Thymus (tissue), 11 donors: ENCODE results near the gene PTHLH. TPM values are rescaled to one million over a fixed set of nuclear protein-coding genes. Genes with fewer than 3 reads are reported as not detected.

ENCODE experiments used
- DNase-seq, 9 donors: peaks; one replicate each; pipeline ENCODE4 v3.0.0-alpha.2; 2013; ENCODE audit warnings: low spot score in 9 of 9, low read depth in 6 of 9, missing footprints in 1 of 9
- H3K27ac ChIP-seq, 2 donors: one replicate each; pipeline ENCODE4 v1.5.1; 2013; ENCODE audit warnings: control low read depth in 1 of 2, low read depth in 1 of 2, low read length in 1 of 2, mild to moderate bottlenecking in 1 of 2, moderate library complexity in 1 of 2
- H3K27me3 ChIP-seq, 2 donors: one replicate each; pipeline ENCODE4 v1.5.1; 2013; ENCODE audit warnings: low read length in 1 of 2; ENCODE audit not compliant: control insufficient read depth in 2 of 2, insufficient read depth in 1 of 2
- H3K36me3 ChIP-seq, 2 donors: one replicate each; pipeline ENCODE4 v1.5.1; 2013; ENCODE audit warnings: low read length in 1 of 2, mild to moderate bottlenecking in 1 of 2, moderate library complexity in 1 of 2; ENCODE audit not compliant: control insufficient read depth in 2 of 2, insufficient read depth in 2 of 2
- H3K4me1 ChIP-seq, 2 donors: one replicate each; pipeline ENCODE4 v1.5.1; 2013; ENCODE audit warnings: low read length in 2 of 2; ENCODE audit not compliant: control insufficient read depth in 2 of 2, insufficient read depth in 2 of 2
- H3K4me3 ChIP-seq, 2 donors: one replicate each; pipeline ENCODE4 v1.5.1; 2013; ENCODE audit warnings: low read length in 2 of 2, control low read depth in 1 of 2, mild to moderate bottlenecking in 1 of 2
- H3K9me3 ChIP-seq, 2 donors: one replicate each; pipeline ENCODE4 v1.5.1; 2013; ENCODE audit warnings: low read length in 1 of 2, mild to moderate bottlenecking in 1 of 2; ENCODE audit not compliant: control insufficient read depth in 2 of 2, insufficient read depth in 1 of 2
- WGBS: extraction: QIAGEN DNeasy Blood & Tissue Kit; methylation state at CpG from one replicate; pipeline ENCODE4 v1.1.7; 2013; 5-methylcytosine and 5-hydroxymethylcytosine counted together
- polyA plus RNA-seq: library from polyadenylated mRNA; stranded (reverse); fragments of 200-250 nt; gene quantifications from one replicate; pipeline ENCODE4 v1.2.3, GENCODE V29; 2013
- total RNA-seq: library from RNA; stranded (reverse); fragments of 120-200 nt; gene quantifications from one replicate; pipeline ENCODE4 v1.2.4, GENCODE V29; 2013
- donor health status: healthy.

The PTHLH gene
- total and polyA plus RNA-seq, 2 donors, result 0.30 to 0.57 TPM

GRCh38 chr12:27957366-27957765, 15.2 kb downstream of the PTHLH start:
- Histone ChIP-seq H3K27ac (no peak overlapping the region), H3K4me3 (no peak overlapping the region), H3K9me3 (no peaks in the 10 kb centered on the region), H3K4me1 (no peaks in the 10 kb centered on the region), H3K36me3 (no peaks in the 10 kb centered on the region), H3K27me3 (no peaks in the 10 kb centered on the region)
- no peak for DNase-seq
- 87% methylated on average over 3 of the region's 3 CpGs for WGBS

GRCh38 chr12:27953817-27954216, 18.7 kb downstream of the PTHLH start:
- Histone ChIP-seq H3K9me3 (no peaks in the 10 kb centered on the region), H3K27me3 (no peaks in the 10 kb centered on the region), H3K4me3 (no peak overlapping the region), H3K36me3 (no peaks in the 10 kb centered on the region), H3K4me1 (no peaks in the 10 kb centered on the region), H3K27ac (no peak overlapping the region)
- DNase-seq, result no peak
- 91% methylated on average over 3 of the region's 3 CpGs for WGBS

- WGBS, result 91% methylated on average over 4 of the region's 4 CpGs
- no peaks in the 10 kb centered on the region for H3K27me3 ChIP-seq
- no peak overlapping the region for H3K4me3 ChIP-seq
- no peaks in the 10 kb centered on the region for H3K9me3 ChIP-seq
- H3K4me1 ChIP-seq, result no peaks in the 10 kb centered on the region
- DNase-seq, result no peak
- H3K36me3 ChIP-seq, result no peaks in the 10 kb centered on the region
- H3K27ac ChIP-seq, result no peak overlapping the region
Measured at GRCh38 chr12:27953348-27953747, 19.2 kb downstream of the PTHLH start.

- no peaks in the 10 kb centered on the region for H3K4me1 ChIP-seq
- no peaks in the 10 kb centered on the region for H3K36me3 ChIP-seq
- no peaks in the 10 kb centered on the region for H3K27me3 ChIP-seq
- no peak for DNase-seq
- no peak overlapping the region for H3K4me3 ChIP-seq
- 84% methylated on average over 5 of the region's 5 CpGs for WGBS
- no peaks in the 10 kb centered on the region for H3K9me3 ChIP-seq
- H3K27ac ChIP-seq, result no peak overlapping the region
Measured at GRCh38 chr12:27952510-27952909, 20.0 kb downstream of the PTHLH start.

- Histone ChIP-seq H3K36me3 (no peaks in the 10 kb centered on the region), H3K4me3 (no peak overlapping the region), H3K27me3 (no peaks in the 10 kb centered on the region), H3K9me3 (no peaks in the 10 kb centered on the region), H3K27ac (no peak overlapping the region), H3K4me1 (no peaks in the 10 kb centered on the region)
- DNase-seq, result no peak
- WGBS, result 76% methylated on average over 7 of the region's 7 CpGs
Measured at GRCh38 chr12:27951898-27952297, 20.6 kb downstream of the PTHLH start.

- H3K9me3 ChIP-seq, result no peaks in the 10 kb centered on the region
- no peak overlapping the region for H3K4me3 ChIP-seq
- H3K27ac ChIP-seq, result no peak overlapping the region
- no peaks in the 10 kb centered on the region for H3K27me3 ChIP-seq
- H3K36me3 ChIP-seq, result no peaks in the 10 kb centered on the region
- 93% methylated on average over 1 of the region's 1 CpG for WGBS
- DNase-seq, result no peak
- no peaks in the 10 kb centered on the region for H3K4me1 ChIP-seq
Measured at GRCh38 chr12:27946421-27946820, 26.1 kb downstream of the PTHLH start.

GRCh38 chr12:27940756-27941402, 31.7 kb downstream of the PTHLH start:
- Histone ChIP-seq H3K36me3 (no peaks in the 10 kb centered on the region), H3K9me3 (no peaks in the 10 kb centered on the region), H3K4me1 (no peaks in the 10 kb centered on the region), H3K27ac (no peak overlapping the region), H3K4me3 (no peak overlapping the region), H3K27me3 (no peaks in the 10 kb centered on the region)
- WGBS, result 52% methylated on average over 4 of the region's 4 CpGs
- peak; percentile 14 to 73 (median 49) for DNase-seq

GRCh38 chr12:27940245-27940644, 32.3 kb downstream of the PTHLH start:
- H3K27ac ChIP-seq, result no peak overlapping the region
- no peaks in the 10 kb centered on the region for H3K36me3 ChIP-seq
- 98% methylated on average over 4 of the region's 4 CpGs for WGBS
- no peaks in the 10 kb centered on the region for H3K27me3 ChIP-seq
- H3K9me3 ChIP-seq, result no peaks in the 10 kb centered on the region
- H3K4me1 ChIP-seq, result no peaks in the 10 kb centered on the region
- no peak for DNase-seq
- no peak overlapping the region for H3K4me3 ChIP-seq

- H3K27me3 ChIP-seq, result no peaks in the 10 kb centered on the region
- no peaks in the 10 kb centered on the region for H3K36me3 ChIP-seq
- WGBS, result 79% methylated on average over 2 of the region's 2 CpGs
- DNase-seq, result no peak
- no peak overlapping the region for H3K4me3 ChIP-seq
- H3K9me3 ChIP-seq, result no peaks in the 10 kb centered on the region
- H3K4me1 ChIP-seq, result no peaks in the 10 kb centered on the region
- H3K27ac ChIP-seq, result no peak overlapping the region
Measured at GRCh38 chr12:27937768-27938167, 34.8 kb downstream of the PTHLH start.
